ENCODE results near the gene TSPAN14.

The TSPAN14 gene

DNA sequence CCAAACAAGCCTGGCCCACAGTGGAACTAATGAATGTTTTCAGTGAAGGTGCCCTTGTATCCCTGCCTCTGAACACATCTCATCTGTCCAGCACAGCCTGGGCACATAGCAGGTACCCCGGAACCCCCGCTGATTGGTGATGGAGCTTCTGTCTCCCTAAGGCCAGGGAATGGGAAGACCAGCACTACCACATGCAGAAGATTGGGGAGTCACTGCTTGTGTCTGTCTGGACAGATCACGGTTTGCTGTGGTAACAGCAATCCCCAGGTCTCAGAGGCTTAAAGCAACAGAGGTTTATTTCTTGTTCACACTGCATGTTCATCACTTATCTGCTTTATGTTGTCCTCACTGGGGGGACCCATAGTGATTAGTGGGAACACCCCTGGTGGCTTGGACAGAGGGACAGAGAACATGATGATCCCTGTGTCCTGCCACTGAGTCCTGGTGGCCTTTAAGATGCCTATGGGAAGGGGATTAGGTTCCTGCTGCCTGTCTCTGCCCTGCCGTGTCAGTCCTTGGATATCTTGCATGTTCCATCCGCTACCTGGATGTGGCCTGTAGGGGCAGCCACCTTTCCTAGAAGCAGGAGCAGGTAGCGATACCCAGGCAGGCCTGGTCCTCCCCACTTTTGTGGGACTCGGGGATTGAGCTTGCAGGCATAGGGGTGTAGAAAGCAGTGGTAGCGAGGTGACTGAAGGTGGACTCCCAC lies 3.6 kb downstream of the TSPAN14 start:
- no peak for DNase-seq

DNA sequence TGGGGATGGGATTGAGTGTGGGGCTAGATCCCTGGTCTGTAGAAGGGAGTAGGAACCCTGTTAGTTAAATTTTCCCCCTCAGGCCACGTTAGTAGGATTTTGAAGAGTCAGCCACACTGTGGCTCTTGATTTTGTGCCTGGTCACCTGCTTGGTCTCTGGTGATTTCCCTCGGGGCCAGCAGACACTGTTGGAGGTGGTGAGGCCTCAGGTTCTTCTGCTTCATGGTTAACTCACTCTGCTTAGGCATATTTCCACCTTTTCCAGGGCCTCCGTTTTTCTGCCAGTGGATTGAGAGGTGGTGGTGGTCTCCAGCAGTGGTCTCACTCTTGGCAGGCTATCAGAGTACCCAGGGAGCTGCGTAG lies 4.1 kb downstream of the TSPAN14 start:
- no peak for DNase-seq

DNA sequence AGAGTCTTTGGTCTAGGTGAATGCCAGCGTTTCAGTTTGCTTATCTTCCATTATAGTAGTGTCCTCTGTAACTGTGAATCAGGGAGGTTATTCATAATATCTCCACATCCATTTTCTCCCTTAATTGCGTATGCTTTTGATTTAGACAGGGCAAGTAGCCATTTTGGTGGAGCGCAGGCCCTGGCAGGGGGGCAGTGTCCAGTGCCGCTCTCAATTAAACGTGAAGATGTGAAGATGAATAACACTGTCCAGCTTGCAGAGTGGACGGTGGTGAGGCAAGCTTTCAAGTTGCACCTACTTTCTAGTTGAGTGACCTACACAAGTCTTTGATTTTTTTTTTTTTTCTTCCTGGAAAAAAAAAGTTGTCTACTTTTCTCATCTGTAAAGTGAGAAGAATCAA lies 4.5 kb downstream of the TSPAN14 start:
- no peak for DNase-seq

DNA sequence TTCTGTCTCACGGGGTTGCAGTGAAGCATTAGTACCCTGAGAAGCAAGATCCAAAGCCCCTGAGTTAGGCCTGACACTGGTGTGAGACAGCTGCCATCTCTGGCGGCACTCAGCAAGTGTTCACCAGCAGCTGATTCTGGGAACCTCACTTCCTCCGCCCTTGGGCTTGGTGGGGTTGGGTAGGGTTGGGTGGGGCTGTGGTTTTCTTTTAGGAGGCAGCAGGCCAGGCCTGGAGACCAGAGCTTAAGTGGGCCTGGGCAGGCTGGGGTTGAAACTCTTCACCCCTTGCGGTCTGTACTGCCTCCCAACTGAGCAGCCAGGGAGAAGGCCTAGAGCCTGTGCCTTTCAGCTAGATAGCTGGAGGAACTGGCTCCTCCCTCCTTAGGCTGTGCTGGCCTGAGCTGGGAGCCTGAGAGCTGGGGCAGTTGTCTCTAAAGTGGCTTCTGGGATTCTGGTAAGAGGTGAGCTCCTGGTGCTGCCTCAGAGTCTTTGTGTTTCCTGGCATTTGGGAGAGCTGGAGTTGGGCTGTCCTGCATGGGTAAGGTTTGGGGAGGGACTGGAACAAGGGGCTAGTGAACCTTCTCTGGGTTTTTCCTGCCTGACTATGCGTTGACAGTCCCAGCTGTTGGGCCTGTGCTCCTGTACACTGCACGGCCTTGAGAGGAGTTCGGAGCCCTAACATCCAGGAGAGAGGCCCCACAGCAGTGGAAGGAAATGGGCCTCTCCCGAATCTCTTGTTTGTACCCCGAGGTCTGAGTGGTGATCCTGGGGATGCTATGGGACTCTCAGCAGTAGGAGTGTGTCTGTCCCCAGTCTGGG lies 5.1 kb downstream of the TSPAN14 start:
- peak; percentile 82 for DNase-seq

DNA sequence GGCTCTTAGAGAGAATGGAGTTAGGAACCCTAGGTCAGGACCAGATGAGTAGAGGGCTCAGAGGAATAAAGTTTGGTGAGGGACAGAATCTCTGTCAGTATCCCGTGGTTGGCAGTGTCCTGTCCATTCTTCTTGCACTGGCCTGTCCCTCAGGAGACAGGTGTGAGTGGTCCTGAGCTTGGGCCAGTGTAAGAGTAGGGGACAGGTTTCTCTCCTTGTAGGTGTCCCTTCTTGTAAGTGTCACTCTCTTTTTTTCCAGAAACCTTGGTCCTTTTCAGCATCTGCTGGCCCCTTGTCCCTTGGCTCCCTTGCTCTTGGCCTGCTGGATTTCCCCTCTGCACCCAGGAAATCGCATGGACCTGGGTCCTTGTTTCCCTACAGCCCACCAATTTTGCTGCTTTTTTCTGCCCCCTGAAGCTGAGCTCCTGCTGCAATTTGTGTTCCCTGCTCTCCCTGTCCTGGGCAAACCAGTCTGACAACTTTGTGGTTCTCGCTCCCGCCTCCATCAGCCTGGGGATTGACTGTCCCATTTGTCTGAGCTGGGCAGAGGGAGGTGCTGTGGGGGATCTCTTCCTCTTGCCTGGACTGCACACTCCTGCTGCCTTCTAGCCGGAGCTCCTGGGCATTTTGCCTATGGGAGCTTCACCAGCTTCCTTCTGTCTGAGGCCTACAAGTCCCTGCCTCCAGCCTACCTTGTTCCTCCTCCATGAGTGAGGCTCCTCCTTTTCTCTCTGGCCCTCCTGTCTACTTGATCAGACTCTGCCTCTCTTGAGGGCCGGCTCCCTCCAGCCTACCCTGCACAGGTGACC lies 6.5 kb downstream of the TSPAN14 start:
- DNase-seq, result peak; percentile 61

DNA sequence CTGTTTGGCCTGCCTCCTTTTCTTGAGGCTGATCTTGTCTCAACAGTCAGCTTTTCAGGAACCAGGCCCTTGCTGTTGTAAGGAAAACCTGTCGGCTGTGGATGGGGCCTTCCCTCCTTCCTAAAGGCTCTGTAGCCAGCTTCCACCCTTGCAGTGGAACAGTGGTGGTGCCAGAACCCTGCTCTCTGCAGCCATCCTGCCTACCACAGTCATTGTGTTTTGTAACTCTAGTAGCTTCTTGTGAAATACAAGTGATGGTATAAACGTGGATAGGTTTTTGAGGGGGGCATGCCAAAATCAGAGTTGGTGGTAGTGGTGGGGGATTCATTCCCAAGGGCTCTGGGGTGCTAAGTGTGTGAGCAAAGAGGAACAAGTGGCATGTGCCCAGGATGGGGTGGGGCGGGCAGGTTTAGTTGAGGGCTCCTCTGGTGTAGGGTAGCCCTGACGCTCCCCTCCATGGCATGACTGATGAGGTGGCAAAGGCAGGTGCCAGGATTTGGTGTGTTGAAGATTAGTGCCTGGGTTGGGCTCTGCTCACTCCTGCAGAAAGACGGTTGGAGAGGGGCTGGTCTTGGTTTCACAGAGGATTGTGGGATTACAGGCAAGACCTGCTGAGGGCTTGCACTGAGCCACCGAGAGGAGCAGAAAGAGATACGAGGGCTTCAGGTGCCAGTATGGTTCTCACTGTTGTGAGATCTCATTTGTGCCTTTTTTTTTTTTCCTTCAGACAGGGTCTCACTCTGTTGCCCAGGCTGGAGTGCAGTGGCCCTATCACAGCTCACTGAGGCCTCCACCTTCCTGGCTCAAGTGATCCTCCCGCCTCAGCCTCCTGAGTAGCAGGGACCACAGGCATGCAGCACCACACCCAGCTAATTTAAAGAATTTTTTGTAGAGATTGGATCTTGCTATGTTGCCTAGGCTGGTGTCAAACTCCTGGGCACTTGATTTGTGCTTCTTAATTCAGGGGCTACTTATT lies 7.4 kb downstream of the TSPAN14 start:
- DNase-seq, result no peak

DNA sequence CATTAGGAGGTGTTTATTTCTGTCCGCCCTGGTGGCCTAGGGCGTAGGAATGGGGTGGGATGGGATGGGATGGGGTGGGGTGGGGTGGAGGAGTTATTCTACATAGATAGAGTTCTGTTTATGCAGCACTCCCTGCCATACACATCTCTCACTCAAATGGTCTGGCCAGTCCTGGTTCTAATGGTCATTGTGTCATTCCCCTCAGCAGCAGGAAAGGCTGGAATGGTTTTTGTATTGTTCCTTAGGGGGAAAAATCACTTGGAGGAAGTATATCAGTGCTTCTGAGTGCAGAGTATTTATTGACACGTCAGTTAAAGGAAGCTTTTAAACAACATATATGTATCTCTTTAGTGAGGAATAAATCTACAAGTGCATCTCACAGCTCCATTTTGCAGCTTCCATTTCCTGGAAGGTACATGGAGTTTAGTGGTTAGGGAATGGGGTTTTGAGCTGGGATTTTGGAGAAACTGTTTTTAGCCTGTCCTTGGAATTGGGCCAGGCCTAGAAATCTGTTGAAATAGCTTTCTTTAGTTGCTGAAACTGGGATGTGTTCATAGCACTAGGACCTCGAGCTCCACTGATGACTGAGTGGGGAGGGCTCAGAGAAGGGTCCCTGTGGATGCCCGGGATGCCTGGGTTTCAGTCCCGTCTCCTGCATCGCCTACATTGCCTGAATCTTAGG lies 8.3 kb downstream of the TSPAN14 start:
- no peak for DNase-seq

DNA sequence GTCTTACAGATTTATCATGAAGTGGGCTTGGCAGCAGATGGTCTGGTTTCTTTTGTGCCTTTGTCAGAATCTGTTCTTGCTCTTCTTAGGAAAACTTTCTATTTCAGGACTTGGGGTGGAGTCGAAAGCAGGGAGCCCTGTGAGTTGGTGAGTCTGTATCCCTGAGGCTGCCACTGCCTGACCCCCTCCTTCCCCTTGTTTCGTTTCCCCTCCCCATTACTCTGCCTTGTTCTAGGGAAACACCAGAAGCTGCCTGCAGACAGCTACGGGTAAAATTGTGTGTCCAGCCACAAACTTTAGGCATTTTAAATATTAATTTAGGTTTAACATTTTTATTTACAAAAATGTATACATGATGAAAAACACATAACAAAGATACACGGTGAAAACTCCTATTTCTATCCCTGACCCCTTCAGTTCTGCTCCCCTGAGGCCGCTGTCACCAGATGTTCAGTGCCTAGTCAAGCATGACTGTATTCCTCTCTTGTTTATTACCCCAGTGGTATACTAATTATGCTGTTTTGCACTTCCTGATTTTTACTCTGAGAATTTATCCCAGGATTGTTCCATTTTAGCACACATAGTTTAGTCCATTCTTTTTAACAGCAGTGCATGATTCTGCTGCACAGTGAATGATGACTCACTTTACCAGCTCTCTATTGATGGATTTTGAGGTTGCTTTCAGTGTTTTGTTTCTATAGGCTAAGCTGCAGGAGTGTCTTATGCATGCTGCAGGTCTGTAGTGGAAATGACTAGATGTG lies 9.1 kb downstream of the TSPAN14 start:
- no peak for DNase-seq

DNA sequence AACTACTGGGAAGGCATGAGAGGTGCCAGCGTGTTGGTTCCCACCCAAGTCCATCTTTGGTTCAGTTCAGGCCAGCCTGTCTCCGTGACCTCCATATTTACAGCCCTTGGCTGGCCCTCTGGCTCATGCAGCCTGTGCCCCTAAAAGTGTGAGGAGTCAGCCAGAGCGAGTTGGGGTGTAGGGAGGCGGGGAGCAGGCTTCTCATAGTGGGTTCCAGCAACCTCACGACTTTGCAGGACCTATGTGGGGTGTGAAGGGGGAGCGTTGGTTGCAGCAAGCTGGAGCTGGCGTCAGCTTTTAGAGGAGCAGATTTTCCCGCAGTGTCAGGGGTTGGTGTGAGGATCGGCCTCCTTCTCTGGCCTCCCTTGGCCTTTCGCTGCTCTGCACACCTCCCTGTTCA lies 9.8 kb downstream of the TSPAN14 start:
- no peak for DNase-seq

DNA sequence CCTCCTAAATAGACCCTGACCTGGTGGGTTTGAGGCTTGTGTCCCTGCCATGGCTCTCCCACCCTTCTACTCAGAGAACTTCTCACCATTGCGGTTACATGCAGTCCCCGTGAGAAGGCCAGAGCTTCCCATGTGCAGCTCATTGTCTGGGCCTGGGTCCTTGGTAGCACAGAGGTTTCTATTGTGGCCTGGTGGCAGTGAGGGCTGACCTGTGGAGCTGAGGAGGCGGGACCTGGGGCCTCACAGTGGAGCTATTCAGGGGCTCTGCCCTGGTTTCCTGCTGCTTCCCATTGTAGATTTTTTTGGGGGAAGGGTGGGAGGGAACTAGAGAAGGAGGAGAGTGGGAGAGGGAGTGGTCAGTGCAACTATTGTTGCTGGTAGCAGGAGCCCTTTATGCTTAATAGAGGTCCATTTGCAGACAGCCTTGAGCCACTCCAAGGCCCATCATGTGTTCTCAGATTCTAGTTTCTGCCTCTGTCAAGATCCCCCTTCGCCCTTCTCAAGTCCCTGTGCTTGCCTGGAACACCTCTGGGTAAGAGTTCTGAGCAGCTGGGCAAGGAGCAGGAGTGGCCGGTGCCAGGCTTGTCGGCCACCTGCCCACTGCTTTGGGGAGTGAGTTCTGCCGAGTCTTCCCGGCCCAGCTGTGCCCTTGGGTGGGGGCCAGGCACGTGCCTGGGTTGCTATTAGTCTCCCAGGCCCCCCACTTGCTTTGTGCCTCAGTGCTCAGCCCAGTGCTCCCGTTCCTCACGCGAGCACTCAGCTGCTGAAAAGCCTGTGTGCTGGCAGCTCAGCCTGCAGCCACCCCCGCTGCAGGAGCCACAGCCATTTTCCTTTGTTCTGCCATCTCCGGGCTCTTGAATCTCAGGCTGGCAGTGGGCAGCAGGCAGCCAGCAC lies 10.7 kb downstream of the TSPAN14 start:
- DNase-seq, result peak; percentile 61

DNA sequence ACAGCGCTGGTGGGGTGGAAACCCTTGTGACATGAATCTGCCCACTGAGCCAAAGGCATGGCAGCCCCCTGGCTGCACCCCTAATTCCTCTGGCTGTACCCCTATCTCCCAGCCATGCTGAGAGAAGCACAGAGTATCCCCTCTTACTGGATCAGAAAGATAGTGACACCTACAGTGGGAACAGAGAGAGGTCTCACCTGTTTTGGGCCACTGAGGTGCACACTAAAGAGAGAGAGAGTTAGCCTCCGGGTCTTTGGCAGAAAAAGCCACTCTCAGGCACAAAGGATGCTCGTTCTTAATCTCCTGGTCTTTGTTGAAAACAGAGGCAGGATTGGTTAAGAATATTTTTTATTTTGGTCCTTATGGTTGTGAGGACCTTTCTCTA lies 11.3 kb downstream of the TSPAN14 start:
- DNase-seq, result no peak

DNA sequence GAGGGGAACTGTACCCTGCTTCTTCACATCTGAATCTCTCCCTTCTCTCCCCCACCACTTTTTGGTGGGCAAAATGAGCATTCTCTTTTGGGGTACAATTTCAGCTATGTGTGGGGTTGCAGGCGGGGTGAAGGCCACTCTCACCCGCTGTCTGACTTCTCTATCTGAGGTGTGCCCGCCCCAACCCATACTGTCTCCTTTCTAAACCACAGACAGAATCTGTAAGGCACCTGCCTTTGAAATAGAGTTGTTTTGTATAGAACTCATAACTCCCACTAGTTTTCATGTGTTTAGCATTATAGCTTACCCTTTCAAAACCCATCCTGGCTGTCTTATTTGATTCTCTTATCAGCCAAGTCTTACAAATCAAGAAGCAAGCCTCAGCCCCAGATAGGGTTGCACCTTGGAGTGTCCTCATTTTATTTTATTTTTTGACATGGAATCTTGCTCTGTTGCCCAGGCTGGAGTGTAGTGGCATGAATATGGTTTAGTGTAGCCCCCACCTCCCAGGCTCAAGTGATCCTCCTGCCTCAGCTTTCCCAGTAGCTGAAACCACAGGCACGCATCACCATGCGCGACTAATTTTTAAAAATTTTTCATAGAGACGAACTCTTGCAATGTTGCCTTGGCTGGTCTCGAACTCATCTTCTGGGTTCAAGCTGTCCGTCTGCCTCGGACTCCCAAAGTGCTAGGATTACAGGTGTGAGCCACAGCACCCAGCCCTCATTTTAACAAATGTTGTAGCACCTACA lies 11.9 kb downstream of the TSPAN14 start:
- no peak for DNase-seq

DNA sequence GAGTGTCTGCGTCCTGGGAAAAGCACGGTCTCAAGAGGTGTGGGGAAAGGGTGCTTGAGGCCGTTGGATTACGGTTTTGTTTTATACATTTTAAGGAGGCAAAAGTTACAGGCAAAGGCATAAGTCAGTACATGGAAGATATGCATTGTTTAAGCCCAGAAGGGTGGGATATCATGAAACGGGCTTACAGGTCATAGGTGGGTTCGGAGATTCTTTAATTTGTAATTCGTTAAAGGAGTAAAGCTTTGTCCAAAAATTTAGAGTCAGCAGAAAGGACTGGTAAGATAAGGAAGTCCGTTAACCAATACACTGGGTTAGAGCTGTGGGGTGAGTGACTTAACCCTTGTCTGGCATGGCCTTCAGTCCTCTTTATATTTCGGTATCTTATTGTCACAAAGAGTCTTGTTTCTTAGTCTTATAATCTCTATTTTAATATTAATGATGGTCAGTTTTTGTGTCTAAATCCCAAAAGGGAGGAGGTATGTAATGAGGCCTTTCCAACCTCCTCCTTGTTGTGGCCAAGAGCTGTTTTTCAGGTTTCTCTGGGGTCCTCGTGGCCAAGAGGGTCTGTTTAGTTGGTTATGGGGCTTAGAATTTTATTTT lies 12.7 kb downstream of the TSPAN14 start:
- no peak for DNase-seq

DNA sequence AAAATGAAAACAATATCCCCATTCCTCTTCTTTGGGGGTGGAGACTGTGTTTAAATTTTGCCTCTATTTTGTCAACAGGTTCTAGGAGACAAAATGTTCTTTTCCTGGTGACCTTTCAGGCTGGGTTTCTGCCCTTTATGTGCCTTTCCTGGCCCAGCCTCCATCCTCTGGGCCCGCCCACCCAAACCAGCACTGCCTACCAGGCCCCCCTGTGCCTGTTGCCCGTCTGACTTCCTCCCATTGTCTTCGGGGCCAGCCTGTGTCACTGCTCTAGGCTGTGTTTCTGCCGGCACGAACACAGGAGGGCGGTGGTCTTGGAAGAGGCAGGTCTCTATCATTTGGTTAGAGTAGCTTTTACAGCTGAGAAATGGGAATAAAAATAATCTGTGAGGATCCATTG lies 13.9 kb downstream of the TSPAN14 start:
- DNase-seq, result peak; percentile 40

DNA sequence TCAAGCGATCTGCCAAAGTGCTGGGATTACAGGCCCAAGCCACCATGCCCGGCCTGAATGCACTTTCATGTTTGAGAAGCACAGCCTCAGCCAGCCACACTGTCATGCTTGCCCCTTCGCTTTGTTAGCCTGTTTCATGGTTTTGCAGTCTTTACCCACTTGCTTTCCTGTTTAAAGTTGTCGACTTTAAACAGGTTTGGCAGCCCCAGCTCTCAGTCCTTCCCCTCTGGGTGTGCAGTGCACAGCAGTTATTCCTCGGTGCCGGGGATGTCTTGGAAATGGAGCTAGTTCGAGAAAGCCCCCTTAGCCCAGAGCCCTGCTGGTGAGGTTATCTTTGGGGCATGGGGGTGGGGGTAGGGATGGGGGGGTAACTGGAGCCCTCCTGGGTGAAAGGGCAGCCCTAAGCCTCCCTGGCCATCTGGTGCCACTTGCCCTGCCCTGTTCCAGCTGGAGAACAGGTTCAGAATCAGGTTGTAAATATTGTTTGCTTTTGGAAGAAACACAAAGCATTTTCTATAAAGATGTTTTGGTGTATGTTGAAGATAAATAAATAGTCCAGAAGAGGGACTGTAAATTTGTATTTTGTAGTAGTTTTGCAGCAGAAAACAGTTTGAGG lies 14.8 kb downstream of the TSPAN14 start:
- DNase-seq, result peak; percentile 22

DNA sequence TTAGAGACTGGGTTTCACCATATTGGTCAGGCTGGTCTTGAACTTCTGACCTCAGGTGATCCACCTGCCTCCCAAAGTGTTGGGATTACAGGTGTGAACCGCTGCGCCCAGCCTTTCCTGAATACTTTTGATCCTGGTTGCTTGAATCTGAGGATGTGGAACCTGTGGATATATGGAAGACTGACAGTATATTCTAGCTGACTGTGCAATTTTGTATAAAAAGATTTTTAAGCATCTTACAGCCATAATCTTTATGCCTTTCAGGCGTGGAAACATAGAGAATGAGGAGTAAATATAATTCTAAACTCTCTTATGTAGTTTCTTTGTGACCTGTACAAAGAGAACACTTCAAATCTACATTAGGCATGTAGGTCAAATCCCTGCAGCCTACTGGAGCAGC lies 16.2 kb downstream of the TSPAN14 start:
- DNase-seq, result no peak

DNA sequence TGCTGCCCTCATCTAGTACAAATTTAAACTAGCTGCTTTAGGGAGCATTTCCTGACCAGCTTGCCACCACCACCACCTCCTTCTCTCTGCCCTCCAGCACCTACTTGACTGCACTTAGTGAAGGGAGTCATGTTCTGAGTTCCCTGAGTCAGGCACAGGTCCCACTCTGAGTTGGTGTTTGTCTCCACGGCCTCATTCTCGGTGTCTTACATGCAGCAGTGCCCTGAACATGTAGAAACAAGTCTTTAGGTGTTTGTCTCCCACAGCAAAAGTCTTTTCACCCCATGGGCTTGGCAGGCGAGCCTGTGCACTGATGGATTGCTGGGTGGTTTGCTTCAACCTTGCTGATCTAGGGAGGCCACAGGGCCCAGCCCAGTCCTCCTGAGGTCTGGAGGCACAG lies 16.9 kb downstream of the TSPAN14 start:
- no peak for DNase-seq

DNA sequence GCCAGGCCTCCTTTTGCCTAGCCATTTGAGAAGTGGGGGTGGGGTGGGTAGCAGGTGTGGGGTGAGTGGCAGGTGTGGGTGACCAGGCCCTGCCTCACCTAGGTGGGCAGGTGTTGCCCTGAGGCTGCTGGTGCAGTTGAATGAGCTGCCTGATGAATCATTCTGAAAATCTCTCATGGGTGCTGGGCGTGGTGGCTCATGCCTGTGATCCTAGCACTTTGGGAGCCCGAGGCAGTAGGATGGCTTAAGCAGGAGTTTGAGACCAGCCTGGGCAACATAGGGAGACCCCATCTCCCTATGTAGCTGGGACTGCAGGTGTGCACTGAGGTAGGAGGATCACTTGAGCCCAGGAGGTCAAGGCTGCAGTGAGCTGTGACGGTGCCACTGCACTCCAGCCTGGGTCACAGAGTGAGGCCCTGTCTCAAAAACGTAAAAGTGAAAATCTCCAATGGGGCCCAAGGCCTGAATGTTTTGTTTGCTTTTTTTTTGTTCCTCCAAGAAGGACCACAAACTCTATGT lies 17.7 kb downstream of the TSPAN14 start:
- no peak for DNase-seq

Measured in left hindlimb (tissue), 1 donor.